HUDEP-2 (cell line): ENCODE data around the gene STARD8.
"Not testable (repeated sequence)": the region's sequence is repeated elsewhere in the genome, so short reads cannot be mapped to it uniquely, and the experiment has no call there.

Experiments
- DNase-seq, 76 experiments: peaks; one replicate each; lab custom pipeline; 2025; ENCODE audit not compliant: unreplicated experiment in 76 of 76; lab: John Stamatoyannopoulos, UW

STARD8 gene

DNA sequence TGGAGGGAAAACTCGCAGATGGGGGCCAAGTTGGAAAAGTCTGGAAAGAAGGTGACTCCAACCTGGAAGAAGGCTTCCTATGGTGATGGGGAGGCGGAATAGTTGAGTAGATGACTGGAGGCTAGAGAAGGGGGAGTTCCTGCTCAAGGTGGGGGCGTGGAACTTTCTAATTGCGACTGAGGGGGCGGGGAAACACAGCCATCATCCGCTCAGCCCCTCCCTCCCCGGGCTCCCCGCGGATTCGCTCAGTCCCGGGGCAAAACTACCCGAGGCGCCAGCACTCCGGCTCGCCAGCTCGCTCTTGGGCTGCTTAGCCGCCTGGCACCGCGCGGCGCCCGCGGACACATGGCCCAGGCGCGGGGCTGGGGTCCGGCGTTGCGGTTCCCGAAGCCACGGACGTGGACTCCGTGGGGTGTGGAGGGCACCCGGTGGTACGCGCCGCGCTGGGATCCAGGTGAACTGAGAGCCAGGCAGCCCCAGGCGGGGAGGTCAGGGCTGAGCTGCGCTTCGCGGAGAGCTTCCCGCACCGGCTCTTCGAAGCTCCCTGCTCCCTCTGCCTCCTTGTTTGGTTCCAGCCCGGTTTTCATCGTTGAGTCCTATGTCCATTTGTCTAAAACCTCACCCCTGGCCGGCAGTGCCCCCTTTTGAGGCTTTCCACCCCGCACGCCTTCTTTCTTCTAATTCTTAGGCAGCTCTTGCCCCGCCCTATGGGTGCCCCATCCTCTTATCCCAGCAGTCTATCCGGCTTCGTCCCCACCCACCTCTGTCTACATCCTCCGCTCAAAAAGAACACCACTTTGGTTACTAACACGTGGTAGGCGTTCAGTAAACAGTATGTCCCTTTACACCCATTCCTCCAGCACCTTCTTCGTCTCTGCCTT is 38.9 kb downstream of the STARD8 start:
- DNase-seq = peak in 68 of 76 experiments; percentile 0 to 67 (median 33)

DNA sequence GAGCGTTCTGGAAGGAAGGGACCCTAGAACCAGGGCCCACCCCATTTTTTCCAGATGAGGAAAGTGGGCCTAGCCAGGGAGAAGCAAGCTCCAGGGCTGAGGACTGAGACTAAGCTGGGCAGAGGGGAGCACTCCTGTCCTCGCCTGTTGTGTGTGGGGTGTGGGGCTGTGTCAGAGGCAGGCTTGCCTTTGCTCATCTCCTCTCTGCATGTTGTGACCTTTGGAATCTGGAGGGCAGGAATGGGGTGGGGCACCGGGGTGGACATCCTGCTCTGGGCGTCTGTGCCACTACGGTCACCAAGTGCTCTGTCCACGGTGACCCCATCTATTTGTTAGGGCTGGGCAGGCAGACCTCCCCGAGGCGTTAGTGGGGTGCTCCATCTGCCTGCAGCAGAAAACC is 41.5 kb downstream of the STARD8 start:
- not testable (repeated sequence) for DNase-seq

DNA sequence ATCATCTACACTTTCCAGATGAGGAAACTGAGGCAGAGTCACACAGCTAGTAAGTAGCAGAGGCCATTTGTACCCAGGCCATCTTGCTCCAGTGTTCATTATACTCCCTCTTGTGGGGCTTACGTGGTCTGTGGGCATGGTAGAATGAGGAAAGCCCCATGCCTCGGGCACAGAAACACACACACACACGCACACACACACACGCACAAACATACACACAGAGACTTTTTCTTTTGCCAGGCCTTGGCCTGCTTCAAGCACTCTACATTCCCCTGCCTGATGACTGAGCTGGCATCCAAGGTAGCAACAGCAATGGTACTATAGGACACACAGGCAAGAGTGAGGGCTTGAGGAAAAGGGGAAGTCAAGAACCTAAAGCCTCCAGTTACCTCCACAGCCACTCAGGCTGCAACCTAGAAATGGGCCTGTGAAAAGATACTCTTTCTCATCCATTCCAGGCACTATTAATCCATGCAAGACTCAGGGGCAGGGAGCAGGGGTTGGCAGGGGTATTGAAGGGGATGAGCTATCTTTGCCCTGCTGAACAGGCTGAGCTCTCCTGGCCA is 43.6 kb downstream of the STARD8 start:
- DNase-seq = no peak

DNA sequence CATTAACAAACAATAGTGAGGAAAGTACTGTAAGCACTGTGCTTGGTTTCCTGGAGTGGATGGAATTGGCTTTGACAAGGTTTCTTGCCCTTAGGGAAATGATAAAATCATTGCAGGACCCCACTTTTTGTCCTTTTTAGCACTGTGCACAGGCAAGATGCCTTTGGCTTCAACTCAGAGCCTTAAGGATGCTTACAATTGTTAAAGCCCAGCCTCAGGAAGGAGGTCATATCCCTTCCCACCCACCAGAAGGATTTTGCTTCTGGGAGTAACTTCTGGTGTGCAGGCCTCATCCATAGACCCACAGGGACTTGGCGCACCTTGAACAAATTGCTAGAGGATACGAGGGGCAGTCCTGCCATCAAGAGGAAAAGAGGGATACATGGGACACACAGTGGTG is 44.5 kb downstream of the STARD8 start:
- no peak for DNase-seq

DNA sequence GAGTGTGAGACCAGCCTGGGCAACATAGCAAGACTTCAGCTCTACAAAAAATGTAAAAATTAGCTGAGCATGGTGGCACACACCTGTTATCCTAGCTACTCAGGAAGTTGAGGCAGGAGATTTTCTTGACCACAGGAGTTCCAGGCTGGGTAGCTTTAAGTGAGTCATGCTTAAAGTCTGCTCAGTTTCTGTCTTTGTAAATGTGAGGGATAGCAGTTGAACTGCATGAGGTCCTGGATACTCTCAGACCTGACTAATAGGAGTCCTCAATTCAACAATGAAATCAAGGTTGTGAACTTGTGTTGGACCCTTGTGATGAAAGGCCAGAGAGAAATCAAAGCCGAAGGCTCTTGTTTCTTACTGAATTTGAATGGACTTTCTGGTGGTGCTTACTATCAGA is 45.2 kb downstream of the STARD8 start:
- DNase-seq = no peak

DNA sequence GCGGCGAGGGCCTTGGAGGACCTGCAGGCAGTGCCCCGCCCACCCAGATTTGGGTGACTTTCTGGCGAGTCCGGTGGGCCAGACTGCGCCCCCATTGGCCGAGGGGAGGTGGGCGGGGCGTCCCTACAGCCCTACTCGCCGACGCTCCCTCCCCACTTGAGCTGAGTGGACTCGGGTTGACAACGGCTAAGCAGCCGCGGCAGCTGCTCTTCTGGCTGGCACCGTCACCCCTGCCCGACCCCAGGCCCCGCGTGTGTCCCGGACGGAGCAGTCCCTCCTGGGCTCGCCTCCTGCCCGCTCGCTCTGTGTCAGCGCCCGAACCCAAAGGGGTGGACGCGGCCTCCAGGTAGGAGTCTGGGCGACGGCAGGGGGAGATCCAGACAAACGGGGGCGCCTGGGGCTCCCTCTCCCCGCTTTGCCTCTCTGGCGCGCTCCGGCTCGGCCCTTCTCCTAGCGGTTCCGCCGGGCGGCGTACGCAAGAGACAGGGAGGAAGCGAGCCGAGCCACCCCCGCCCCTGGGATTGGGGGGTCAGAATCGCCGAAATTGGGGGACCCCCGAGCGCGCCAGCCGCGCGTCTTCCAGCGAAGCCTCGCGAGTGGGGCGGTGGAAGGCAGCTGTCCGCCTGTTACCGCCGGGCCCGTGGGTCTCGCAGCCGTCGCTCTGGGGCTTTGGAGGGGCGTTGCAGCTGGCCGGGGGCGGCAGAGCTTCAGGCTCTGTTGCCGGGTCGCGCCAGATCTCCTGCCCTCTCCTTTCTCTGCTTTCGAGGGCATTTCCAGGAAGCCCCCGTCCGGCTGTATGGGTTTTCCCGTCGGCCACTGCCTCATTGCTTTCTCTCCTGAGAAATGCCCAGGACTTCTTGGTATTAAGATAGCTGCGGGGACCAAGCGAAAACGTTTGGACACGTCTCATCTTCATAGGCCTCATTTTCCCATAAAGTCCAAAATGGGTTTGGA is 46.3 kb downstream of the STARD8 start:
- DNase-seq = peak in 71 of 76 experiments; percentile 0 to 77 (median 45)

DNA sequence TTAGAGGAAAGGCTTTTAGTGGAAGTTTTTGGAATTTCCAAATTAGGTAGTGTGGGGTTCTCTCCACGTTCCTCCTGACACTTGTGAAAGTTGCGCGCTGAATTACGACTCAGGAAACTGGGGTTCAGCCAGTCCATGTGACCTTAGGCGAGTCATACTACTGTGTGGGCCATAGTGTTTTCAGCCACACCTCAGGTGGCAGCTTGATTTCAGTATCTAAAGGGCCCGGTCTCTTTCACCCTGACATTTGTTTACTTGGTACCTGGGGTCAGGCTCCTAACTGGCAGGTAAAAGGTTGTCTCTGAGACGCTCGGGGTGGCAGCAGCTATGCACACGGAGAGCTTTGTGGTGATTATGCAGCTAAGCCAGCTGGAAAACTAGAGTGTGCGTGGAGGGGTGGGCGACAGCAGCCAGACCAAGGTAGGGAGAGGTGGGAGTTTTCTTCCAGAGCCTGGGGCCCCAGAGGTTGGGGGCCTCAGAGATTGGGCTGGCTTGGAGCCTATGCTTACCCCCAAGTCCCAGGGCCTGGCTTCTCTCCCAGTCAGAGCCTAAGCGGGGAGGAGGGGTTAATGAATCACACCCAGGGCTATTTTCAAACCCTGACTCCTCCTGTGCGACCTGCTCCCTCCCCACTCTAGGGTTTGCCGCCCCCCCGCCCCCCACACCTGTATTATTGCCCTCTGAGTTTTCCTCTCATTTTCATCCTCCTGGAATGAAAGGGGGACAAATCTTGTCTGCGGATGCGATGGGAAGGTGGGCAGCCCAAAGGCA is 47.2 kb downstream of the STARD8 start:
- DNase-seq = peak in 12 of 76 experiments; percentile 0 to 32 (median 10)

DNA sequence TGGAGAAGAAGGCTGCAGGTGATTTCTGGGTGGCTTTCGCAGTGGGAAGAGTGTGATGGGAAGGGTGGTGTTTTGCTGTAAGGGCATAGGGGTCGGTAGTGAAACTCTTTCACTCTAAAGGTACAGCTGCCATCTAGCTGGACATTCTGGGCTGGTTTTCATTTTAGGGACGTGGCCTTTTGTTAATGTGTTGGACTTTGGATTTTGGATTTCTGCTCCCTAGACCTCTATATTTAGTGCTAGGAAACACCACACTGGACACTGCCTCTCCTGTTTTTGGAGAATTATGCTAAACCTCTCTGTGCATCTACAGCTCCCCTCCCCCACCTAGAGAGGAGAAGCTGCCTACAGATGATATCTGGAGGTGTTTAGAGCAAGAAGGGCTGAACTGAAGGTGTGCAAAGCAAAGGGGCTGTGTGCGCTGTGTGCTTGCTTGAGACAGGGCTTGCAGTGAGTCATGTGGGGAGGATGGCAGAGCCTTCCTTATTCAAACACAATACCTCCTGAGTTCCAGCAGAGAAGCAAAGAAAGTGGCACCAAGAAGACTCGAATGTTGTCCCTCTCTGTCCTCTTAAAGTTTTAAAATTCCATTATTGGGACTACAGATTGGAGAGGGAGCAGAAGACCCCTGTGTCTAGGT is 47.9 kb downstream of the STARD8 start:
- peak in 2 of 76 experiments; percentile 0 to 2 for DNase-seq

DNA sequence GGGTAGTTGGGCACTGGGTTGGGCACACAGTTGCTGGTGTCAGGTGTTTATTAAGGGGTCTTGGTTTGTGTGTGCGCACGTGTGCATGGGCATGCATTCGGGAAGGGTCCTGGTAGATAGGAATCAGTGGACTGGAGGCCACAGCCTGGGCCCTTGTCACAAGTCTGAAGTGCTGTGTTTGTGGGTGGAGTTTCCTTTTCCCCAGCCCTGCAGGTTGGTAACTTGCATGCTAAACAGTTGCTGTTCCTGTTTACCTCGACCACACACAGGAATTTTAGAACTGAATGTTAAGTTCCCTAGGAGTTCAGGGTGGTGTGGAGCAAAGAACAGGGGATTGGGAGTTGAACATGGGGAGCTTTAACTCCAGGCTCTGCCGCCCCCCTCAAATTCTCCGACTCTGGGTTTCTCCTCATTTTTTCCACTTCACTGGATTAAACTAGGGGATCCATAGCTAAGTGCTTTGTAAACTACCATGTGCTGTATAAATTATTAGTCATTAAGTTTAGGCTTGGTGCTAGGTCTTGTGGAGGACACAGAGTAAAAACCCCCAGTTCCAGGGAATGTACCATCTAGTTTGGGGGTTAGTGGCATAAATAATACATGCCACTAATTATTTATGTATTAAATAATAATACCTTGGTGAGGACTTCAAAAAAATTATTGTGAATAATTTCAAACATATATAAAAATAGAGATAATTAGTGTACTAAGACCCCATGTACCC is 49.0 kb downstream of the STARD8 start:
- DNase-seq = peak in 1 of 76 experiments; percentile 0

DNA sequence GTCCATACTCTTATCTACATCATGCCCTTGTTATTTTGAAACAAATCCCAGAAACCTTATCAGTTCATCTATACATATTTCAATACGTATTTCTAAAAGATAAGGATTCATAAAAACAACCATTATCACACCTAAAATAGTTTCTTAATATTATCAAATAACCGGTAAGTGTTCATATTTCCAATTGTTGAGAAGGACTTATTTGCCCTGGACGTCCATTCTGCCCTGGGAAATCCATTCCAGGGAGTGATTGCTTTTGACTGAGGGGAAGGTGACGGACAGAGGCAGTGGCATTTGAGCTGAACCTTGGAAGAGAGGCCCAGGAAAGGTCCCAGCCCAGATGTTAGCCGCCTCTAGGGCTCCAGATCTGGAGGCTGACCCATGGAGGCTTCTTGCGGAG is 49.6 kb downstream of the STARD8 start:
- no peak for DNase-seq

DNA sequence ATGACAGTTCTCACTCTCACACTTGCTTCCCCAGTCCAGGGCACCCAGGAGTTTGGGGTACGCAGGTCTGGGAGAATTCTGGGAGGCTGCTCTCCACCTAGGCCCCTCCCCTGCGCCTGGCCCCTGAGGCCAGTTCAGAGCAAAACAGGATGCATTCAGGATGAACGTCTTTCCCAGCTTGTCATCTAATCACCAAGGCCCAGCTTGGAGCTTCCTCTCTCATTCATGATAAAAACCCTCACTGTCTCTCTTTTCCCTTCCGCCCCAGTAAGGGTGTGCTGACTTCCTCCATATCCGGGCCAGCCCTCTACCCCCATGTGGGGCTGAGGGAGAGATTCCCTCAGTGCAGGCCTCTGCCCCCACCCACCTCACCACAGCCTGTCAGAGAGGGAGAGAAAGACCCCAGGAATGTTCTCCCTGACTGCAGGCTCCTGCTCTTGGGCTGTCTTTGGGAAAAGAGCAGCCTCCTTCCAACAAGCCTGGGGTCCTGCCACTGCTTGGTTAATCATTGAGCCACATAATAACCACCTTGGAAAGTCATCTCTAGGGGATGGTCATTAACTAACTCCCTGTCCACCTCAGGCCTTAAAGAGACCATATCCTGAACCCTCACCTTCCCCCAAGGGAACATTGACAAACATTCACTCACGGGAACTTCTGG is 50.1 kb downstream of the STARD8 start:
- peak in 2 of 76 experiments; percentile 6 to 10 for DNase-seq

DNA sequence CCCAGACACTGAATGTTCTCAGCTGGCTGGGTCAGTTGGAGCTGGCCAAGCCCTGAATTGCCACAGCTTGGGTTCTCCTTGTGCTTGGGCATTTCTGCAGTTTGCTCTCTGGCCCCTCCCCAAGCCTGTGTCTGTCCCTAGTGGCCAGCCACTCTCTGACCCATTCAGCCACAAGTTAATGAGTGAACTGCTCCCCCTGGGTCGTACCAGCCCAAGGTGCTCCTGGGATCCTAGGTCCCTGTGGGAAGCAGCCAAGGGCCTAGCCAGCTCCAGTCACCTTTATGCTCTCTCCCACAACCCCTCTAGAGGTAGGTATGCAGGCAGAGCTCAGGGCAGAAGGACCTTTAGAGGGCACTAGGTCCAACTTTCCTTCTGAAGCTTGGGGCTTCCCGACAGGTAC is 51.5 kb downstream of the STARD8 start:
- DNase-seq = no peak

DNA sequence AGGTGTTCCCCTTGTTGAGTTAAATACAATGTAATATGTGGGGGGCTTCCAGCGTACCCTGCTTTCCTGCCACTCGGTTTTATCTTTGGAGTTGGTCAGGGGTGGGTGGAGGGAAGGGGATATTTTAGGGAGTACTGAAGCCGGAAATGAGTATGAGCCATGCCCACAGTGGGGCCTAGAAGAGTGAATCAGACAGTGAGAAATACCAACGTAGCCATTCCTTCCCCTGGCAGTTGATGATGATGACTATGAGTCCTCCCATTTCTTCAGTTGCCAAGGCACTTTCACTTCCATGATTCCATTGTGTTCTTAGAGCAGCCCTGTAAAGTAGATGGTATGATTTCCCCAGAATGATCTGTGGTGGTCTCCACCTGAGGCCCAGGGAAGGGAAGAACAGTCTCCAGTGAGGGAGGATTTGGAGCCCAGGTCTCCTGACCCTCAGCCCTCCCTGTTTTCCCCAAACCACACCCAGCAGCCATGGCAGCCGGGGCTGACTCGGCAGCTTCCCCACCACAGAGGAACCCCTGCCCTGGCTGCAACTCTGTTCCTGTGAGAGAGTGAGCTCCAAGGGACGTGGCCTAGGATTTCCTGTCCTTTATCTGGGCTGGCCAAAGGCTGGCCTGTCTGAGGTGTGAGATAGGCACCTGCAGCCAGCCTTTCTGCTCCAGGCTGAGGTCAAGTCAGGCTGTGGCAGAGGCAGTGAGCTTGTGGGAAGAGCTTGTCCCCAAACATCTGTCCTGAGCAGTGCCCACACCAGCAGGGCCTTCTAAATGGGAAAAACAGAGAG is 52.7 kb downstream of the STARD8 start:
- DNase-seq = peak in 2 of 76 experiments; percentile 8 to 9

DNA sequence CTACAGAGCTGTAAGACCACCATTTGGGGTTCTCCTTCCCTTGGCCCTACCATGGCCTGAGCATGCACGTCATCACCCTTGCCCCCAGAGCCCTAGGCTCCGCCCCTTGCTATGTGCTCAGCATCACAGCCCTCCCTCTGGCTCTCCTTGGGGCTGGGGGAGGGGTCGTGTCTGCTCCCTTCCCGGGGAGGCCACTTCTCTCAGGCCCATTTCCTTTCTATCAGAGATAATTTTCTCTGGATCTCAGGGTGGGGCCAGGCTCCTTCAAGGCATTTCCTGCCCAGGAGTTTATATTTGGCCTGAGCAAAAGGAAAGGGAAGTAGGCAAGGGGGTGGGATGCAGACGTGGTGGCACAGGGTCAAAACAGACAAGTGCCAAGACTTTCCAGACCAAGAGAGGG is 55.9 kb downstream of the STARD8 start:
- DNase-seq = no peak

DNA sequence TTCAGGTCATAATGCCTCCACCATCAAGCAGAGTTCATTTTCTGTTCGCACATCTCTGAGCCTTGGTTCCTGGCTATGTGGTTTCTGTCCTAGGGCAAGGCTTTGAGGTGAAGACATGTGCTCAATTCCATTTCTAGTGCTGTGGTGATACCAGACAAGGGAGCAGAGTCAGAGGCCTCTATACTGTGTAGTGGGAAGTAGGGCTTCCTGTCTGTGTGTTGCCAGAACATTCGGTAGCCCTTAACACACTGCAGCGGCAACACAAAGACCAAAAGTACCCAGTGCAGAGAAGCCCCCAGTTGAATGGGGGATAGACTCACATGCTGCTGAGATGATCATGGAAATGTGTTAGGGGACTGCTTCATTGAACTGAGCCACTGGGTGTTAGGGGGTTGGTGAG is 56.4 kb downstream of the STARD8 start:
- DNase-seq = no peak

DNA sequence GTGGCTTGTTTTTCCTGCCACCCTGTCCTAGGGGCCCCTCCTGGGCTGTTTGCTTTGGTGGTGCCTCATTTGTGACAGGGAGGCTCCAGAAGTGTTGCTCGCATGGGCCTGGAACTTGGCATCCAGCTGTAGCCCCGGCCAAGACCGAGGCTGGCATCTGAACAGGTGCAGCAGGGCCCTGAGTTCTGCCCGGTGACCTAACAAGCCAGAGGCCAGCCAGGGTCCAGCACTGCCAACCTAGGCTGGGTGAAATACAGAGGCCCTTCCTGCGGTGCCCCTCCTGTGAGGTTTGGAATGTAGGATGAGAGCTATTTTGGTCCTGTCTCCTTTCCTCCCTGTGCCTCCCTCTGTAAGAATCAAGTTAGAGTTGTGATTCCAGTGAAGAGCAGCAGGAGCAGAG is 58.5 kb downstream of the STARD8 start:
- DNase-seq = no peak

DNA sequence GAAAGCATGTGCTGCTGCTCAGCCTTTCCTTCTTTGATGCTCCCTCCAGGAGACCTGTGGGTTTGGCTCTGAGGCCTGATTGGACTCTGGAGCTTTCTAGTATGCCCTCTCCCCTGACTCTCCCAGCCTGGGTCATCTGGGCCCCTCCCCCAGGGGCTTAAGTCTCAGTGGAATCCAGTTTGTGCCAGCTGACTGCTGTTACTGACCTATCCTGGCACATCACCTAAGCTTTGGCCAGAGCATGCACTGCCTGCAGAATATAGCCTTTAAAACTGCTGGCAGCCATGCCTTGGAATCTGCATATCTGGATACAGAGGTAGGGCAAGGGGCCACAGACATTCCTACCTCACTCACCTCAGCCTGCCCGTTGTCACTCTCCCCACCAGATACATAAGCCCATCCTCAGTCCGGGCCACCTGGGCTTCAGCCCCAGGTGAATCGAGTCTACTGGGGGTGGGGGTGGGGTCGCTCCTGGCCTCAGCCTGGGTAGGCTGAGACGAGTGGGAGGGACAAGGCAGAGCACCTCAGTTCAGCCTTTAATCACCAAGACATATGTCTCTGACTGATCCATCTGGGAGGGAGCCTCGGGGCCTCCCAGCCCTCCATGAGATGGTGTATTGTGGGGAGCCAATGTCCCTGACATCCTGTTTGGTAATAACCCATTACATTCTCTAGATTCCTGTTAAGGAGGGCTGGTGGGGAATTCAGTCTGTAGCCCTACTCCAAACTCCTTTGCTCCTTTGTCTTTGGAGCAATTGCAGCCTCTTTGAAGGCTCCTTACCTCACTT is 61.2 kb downstream of the STARD8 start:
- DNase-seq = no peak
